HG03558 (cell line): ENCODE results near the gene ROBO1.

Experiments
- ATAC-seq: cut with Tn5 transposase; IDR thresholded peaks from one replicate; pipeline ENCODE4 v1.9.1; 2021; ENCODE audit warnings: moderate number of reproducible peaks; ENCODE audit not compliant: unreplicated experiment; ENCODE audit errors: extremely low read depth

The ROBO1 gene

GRCh38 chr3:79480746-79481145 lies 287.1 kb downstream of the ROBO1 start:
- no peak for ATAC-seq

GRCh38 chr3:79478620-79479019 lies 289.2 kb downstream of the ROBO1 start:
- no peak for ATAC-seq

GRCh38 chr3:79477242-79477641 lies 290.6 kb downstream of the ROBO1 start:
- no peak for ATAC-seq

- ATAC-seq = no peak
Observed at GRCh38 chr3:79473993-79474392, 293.8 kb downstream of the ROBO1 start.

GRCh38 chr3:79467721-79468120 lies 300.1 kb downstream of the ROBO1 start:
- no peak for ATAC-seq

GRCh38 chr3:79461129-79461792 lies 306.5 kb downstream of the ROBO1 start:
- no peak for ATAC-seq

- ATAC-seq = no peak
Observed at GRCh38 chr3:79453600-79453999, 314.2 kb downstream of the ROBO1 start.

- no peak for ATAC-seq
Observed at GRCh38 chr3:79436387-79436786, 331.4 kb downstream of the ROBO1 start.

GRCh38 chr3:79427081-79427480 lies 340.7 kb downstream of the ROBO1 start:
- no peak for ATAC-seq

GRCh38 chr3:79424811-79425210 lies 343.0 kb downstream of the ROBO1 start:
- no peak for ATAC-seq

- ATAC-seq = no peak
Observed at GRCh38 chr3:79423417-79423816, 344.4 kb downstream of the ROBO1 start.

GRCh38 chr3:79421273-79421672 lies 346.5 kb downstream of the ROBO1 start:
- no peak for ATAC-seq

- no peak for ATAC-seq
Observed at GRCh38 chr3:79418855-79419621, 348.8 kb downstream of the ROBO1 start.

GRCh38 chr3:79415356-79415755 lies 352.4 kb downstream of the ROBO1 start:
- no peak for ATAC-seq

- no peak for ATAC-seq
Observed at GRCh38 chr3:79414806-79415205, 353.0 kb downstream of the ROBO1 start.

GRCh38 chr3:79414035-79414434 lies 353.8 kb downstream of the ROBO1 start:
- ATAC-seq = no peak

GRCh38 chr3:79412537-79412936 lies 355.3 kb downstream of the ROBO1 start:
- no peak for ATAC-seq

GRCh38 chr3:79410617-79411016 lies 357.2 kb downstream of the ROBO1 start:
- ATAC-seq = no peak

- ATAC-seq = no peak
Observed at GRCh38 chr3:79410136-79410535, 357.7 kb downstream of the ROBO1 start.

- no peak for ATAC-seq
Observed at GRCh38 chr3:79406175-79406574, 361.6 kb downstream of the ROBO1 start.

- no peak for ATAC-seq
Observed at GRCh38 chr3:79405183-79405582, 362.6 kb downstream of the ROBO1 start.

- no peak for ATAC-seq
Observed at GRCh38 chr3:79396595-79396994, 371.2 kb downstream of the ROBO1 start.
